Epithelial cell of proximal tubule (primary cell): ENCODE results near the gene AFAP1. TPM values are rescaled to one million over a fixed set of nuclear protein-coding genes. Genes with fewer than 3 reads are reported as not detected.

Source experiments
- DNase-seq: peaks from one replicate; pipeline ENCODE4 v3.0.0-alpha.2; 2011; ENCODE audit warnings: low read depth
- H3K4me3 ChIP-seq: 2 replicates; pipeline ENCODE4 v1.5.1; 2011; ENCODE audit warnings: low read depth, mild to moderate bottlenecking, low read length
- CTCF ChIP-seq: conservative IDR thresholded peaks from 2 replicates; pipeline ENCODE4 v1.5.1; 2012; ENCODE audit warnings: low read depth, mild to moderate bottlenecking, low read length
- total RNA-seq: library from RNA; depleted of rRNA; stranded (reverse); fragments of >200 nt; gene quantifications from 2 replicates; pipeline ENCODE4 v1.2.3, GENCODE V29; 2015

Gene AFAP1
- total RNA-seq, 1 donor from 2014 or later, result 26.2 TPM

- DNase-seq, result no peak
- TF ChIP-seq CTCF, result no peak
- H3K4me3 ChIP-seq, result no peak overlapping the region
These were observed 164.3 kb downstream of the AFAP1 start for GRCh38 chr4:7775396-7775795.

GRCh38 chr4:7774301-7775294, 165.1 kb downstream of the AFAP1 start:
- TF ChIP-seq CTCF, result no peak
- H3K4me3 ChIP-seq, result no peak overlapping the region
- no peak for DNase-seq

- DNase-seq, result no peak
These were observed 166.1 kb downstream of the AFAP1 start for GRCh38 chr4:7773401-7774180.

GRCh38 chr4:7772711-7773385, 166.8 kb downstream of the AFAP1 start:
- no peak overlapping the region for H3K4me3 ChIP-seq
- TF ChIP-seq CTCF, result no peak
- no peak for DNase-seq

More at GRCh38 chr4:7773401-7774180, 166.1 kb downstream of the AFAP1 start:
- no peak overlapping the region for H3K4me3 ChIP-seq
- TF ChIP-seq CTCF, result no peak

GRCh38 chr4:7771541-7772507, 167.8 kb downstream of the AFAP1 start:
- H3K4me3 ChIP-seq, result no peak overlapping the region
- no peak for DNase-seq
- no peak for TF ChIP-seq CTCF

GRCh38 chr4:7771056-7771455, 168.6 kb downstream of the AFAP1 start:
- TF ChIP-seq CTCF, result no peak
- no peak overlapping the region for H3K4me3 ChIP-seq
- no peak for DNase-seq
